H7 (cell line): ENCODE results near the gene FBXO2. TPM values are rescaled to one million over a fixed set of nuclear protein-coding genes. Genes with fewer than 3 reads are reported as not detected.

Experiments
- DNase-seq: peaks from one replicate; pipeline ENCODE4 v3.0.0; 2012
- H3K27me3 ChIP-seq: 2 replicates; pipeline ENCODE4 v1.6.0; 2011; ENCODE audit warnings: mild to moderate bottlenecking, low read length; ENCODE audit not compliant: control insufficient read depth, insufficient read depth
- H3K36me3 ChIP-seq: replicated peaks from 2 replicates; pipeline ENCODE4 v1.5.1; 2011; ENCODE audit warnings: low read length; ENCODE audit not compliant: control insufficient read depth, insufficient read depth
- H3K4me3 ChIP-seq: 2 replicates; pipeline ENCODE4 v1.5.1; 2011; ENCODE audit warnings: low read depth, mild to moderate bottlenecking, control low read depth, low read length, moderate library complexity; ENCODE audit not compliant: insufficient read depth
- total RNA-seq: library from RNA; depleted of rRNA; stranded (reverse); fragments of >200 nt; shearing (Covaris generic); gene quantifications from 2 replicates; pipeline ENCODE4 v1.2.3, GENCODE V29; 2014; rRNA removed

FBXO2 gene
- 46.0 and 46.7 TPM in 2 replicates for total RNA-seq

- peak; percentile 96 for DNase-seq
- peaks cover 9% of the 10 kb centered on the region for H3K36me3 ChIP-seq
- H3K27me3 ChIP-seq, result peaks cover 40% of the 10 kb centered on the region
- peak within 1 kb of the TSS; percentile 81 for H3K4me3 ChIP-seq
Measured at GRCh38 chr1:11654137-11654938, at the start of gene FBXO2, which contains the start of gene FBXO44. TSS of gene FBXO2 (minus strand) at chr1:11654429. CDS start at chr1:11654340, 89 bp downstream. TSS of gene FBXO44 (plus strand) at chr1:11654877. CDS start at chr1:11655836, 959 bp downstream.

GRCh38 chr1:11703357-11704193 is 49.3 kb upstream of the FBXO2 start:
- no peak for DNase-seq
- H3K36me3 ChIP-seq, result no peaks in the 10 kb centered on the region
- no peaks in the 10 kb centered on the region for H3K27me3 ChIP-seq
- H3K4me3 ChIP-seq, result no peak overlapping the region

GRCh38 chr1:11701981-11702803 is 48.0 kb upstream of the FBXO2 start:
- no peaks in the 10 kb centered on the region for H3K27me3 ChIP-seq
- H3K36me3 ChIP-seq, result no peaks in the 10 kb centered on the region
- DNase-seq, result no peak
- no peak overlapping the region for H3K4me3 ChIP-seq

GRCh38 chr1:11701551-11701961 is 47.3 kb upstream of the FBXO2 start:
- Histone ChIP-seq H3K36me3 (no peaks in the 10 kb centered on the region), H3K4me3 (no peak overlapping the region), H3K27me3 (no peaks in the 10 kb centered on the region)
- DNase-seq, result peak; percentile 62

- no peak overlapping the region for H3K4me3 ChIP-seq
- peak; percentile 70 for DNase-seq
- no peaks in the 10 kb centered on the region for H3K27me3 ChIP-seq
- no peaks in the 10 kb centered on the region for H3K36me3 ChIP-seq
Measured at GRCh38 chr1:11700601-11701467, 46.6 kb upstream of the FBXO2 start.

GRCh38 chr1:11697893-11698210 is 43.6 kb upstream of the FBXO2 start:
- no peak for DNase-seq
- Histone ChIP-seq H3K36me3 (no peaks in the 10 kb centered on the region), H3K27me3 (no peaks in the 10 kb centered on the region; the same call in 1 of the 2 replicates), H3K4me3 (no peak overlapping the region)

- DNase-seq, result peak; percentile 74
- Histone ChIP-seq H3K4me3 (no peak overlapping the region), H3K36me3 (no peaks in the 10 kb centered on the region), H3K27me3 (peaks cover 3% of the 10 kb centered on the region)
Measured at GRCh38 chr1:11697188-11697892, 43.1 kb upstream of the FBXO2 start.

- no peaks in the 10 kb centered on the region for H3K36me3 ChIP-seq
- peaks cover 7% of the 10 kb centered on the region for H3K27me3 ChIP-seq
- no peak overlapping the region for H3K4me3 ChIP-seq
- no peak for DNase-seq
Measured at GRCh38 chr1:11695861-11696260, 41.6 kb upstream of the FBXO2 start.

GRCh38 chr1:11693917-11694316 is 39.7 kb upstream of the FBXO2 start:
- DNase-seq, result no peak
- H3K27me3 ChIP-seq, result peaks cover 7% of the 10 kb centered on the region
- H3K4me3 ChIP-seq, result no peak overlapping the region
- no peaks in the 10 kb centered on the region for H3K36me3 ChIP-seq

GRCh38 chr1:11693024-11693590 is 38.9 kb upstream of the FBXO2 start:
- Histone ChIP-seq H3K27me3 (peaks cover 7% of the 10 kb centered on the region), H3K4me3 (peak overlapping the region; percentile 94), H3K36me3 (no peaks in the 10 kb centered on the region)
- DNase-seq, result no peak

GRCh38 chr1:11691928-11692711 is 37.9 kb upstream of the FBXO2 start:
- peak; percentile 81 for DNase-seq
- Histone ChIP-seq H3K36me3 (no peaks in the 10 kb centered on the region; the same call in 1 of the 2 replicates), H3K4me3 (peak overlapping the region; percentile 94), H3K27me3 (peaks cover 7% of the 10 kb centered on the region)

- peak; percentile 97 for DNase-seq
- H3K27me3 ChIP-seq, result peaks cover 7% of the 10 kb centered on the region
- peak within 1 kb of the TSS; percentile 94 for H3K4me3 ChIP-seq
- no peaks in the 10 kb centered on the region; the same call in 1 of the 2 replicates for H3K36me3 ChIP-seq
Measured at GRCh38 chr1:11691302-11691914, 37.2 kb upstream of the FBXO2 start, which contains the start of gene DRAXIN. TSS of gene DRAXIN (plus strand) at chr1:11691710. CDS start at chr1:11706259, 14,549 bp downstream.
